D341Med (cell line): ENCODE results near the gene DHODH.
"Not testable (repeated sequence)": the region's sequence is repeated elsewhere in the genome, so short reads cannot be mapped to it uniquely, and the experiment has no call there.

Source experiments
- DNase-seq: peaks from one replicate; pipeline ENCODE4 v3.0.0; 2012; ENCODE audit warnings: low spot score

The DHODH gene

GRCh38 chr16:72008424-72009216 lies at the start of gene DHODH:
TSS of gene DHODH (plus strand) at chr16:72008744. CDS start at chr16:72008765, 21 bp downstream.
- DNase-seq = peak; percentile 99

GRCh38 chr16:71961066-71962039 lies 47.2 kb upstream of the DHODH start:
- peak; percentile 80 for DNase-seq

GRCh38 chr16:71963125-71963875 lies 45.2 kb upstream of the DHODH start:
- no peak for DNase-seq

- no peak for DNase-seq
Measured at GRCh38 chr16:71965223-71965622, 43.3 kb upstream of the DHODH start.

- DNase-seq = no peak
Measured at GRCh38 chr16:71966932-71967331, 41.6 kb upstream of the DHODH start.

GRCh38 chr16:71969353-71969752 lies 39.2 kb upstream of the DHODH start:
- DNase-seq = no peak

- DNase-seq = no peak
Measured at GRCh38 chr16:71971571-71971970, 37.0 kb upstream of the DHODH start.

- DNase-seq = no peak
Measured at GRCh38 chr16:71972356-71972755, 36.2 kb upstream of the DHODH start.

GRCh38 chr16:71973001-71973400 lies 35.5 kb upstream of the DHODH start:
- no peak for DNase-seq

- no peak for DNase-seq
Measured at GRCh38 chr16:71974068-71974818, 34.3 kb upstream of the DHODH start.

- no peak for DNase-seq
Measured at GRCh38 chr16:71985262-71985974, 23.1 kb upstream of the DHODH start.

GRCh38 chr16:71986131-71986530 lies 22.4 kb upstream of the DHODH start:
- DNase-seq = no peak

- no peak for DNase-seq
Measured at GRCh38 chr16:71995038-71995437, 13.5 kb upstream of the DHODH start.

- DNase-seq = not testable (repeated sequence)
Measured at GRCh38 chr16:71997578-71997977, 11.0 kb upstream of the DHODH start.

GRCh38 chr16:72001180-72001874 lies 7.2 kb upstream of the DHODH start:
- no peak for DNase-seq

- no peak for DNase-seq
Measured at GRCh38 chr16:72002619-72003018, 5.9 kb upstream of the DHODH start.

- DNase-seq = not testable (repeated sequence)
Measured at GRCh38 chr16:72008065-72008423, 500 bp upstream of the DHODH start.

GRCh38 chr16:72009779-72010178 lies 1.2 kb downstream of the DHODH start:
- DNase-seq = no peak

GRCh38 chr16:72012607-72013006 lies 4.1 kb downstream of the DHODH start:
- no peak for DNase-seq

GRCh38 chr16:72013389-72013788 lies 4.8 kb downstream of the DHODH start:
- no peak for DNase-seq
